ENCODE measurements around the gene SLC32A1. TPM values are rescaled to one million over a fixed set of nuclear protein-coding genes. Genes with fewer than 3 reads are reported as not detected.

SLC32A1 gene, protein sequence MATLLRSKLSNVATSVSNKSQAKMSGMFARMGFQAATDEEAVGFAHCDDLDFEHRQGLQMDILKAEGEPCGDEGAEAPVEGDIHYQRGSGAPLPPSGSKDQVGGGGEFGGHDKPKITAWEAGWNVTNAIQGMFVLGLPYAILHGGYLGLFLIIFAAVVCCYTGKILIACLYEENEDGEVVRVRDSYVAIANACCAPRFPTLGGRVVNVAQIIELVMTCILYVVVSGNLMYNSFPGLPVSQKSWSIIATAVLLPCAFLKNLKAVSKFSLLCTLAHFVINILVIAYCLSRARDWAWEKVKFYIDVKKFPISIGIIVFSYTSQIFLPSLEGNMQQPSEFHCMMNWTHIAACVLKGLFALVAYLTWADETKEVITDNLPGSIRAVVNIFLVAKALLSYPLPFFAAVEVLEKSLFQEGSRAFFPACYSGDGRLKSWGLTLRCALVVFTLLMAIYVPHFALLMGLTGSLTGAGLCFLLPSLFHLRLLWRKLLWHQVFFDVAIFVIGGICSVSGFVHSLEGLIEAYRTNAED
- total RNA-seq = not detected in 3 replicates

DNA sequence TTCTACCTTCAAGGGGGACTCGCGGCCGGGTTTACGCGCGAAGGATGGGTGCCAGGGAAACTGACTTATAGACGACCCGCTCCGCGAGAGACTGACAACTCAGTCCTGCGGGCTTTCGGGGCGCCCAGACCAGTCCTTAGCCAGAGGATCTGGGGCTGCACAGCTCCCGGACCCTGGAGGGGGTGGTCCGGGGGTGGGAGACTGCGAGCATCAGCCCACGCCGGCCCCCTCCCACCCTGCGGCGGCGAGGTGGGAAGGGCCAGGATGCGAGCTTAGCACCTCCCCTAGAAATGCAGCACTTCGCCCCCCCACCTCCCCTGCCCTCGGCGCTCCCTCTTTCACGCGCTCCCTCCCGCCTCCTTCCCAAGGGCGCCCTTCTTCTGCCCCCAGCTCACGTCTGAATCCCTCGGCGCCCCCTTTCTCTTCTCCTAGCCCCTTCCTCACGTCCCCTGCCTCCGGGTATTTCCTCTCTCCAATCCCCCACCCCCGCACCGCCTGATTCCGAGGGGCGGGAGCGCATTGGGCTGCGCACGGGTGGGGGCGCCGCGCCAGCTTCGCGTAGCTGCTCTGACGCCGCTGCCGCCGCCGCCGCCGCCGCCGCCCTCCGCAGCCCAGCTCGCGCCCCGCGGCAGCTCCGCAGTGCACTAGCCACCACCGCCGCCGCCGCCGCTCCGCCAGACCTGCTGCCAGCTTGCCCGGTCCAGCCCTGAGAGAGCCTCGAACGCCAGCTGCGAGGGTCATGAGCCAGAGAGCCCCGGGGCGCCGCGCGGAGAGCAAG, at the start of gene SLC32A1:
SLC32A1 (plus strand) TSS at position 639 of the 778 bp plus-strand sequence. CDS start 239 bp downstream, outside the sequence.
- Mint-ChIP-seq H3K27me3 (ENCODE audit: low read depth) (peaks cover 99% of the 10 kb centered on the region), H3K27ac (no peak within 1 kb of the TSS), H3K4me1 (peaks cover 26% of the 10 kb centered on the region), H3K9me3 (no peaks in the 10 kb centered on the region), H3K4me3 (peak within 1 kb of the TSS; percentile 42), H3K36me3 (no peaks in the 10 kb centered on the region)
- DNase-seq (ENCODE audit: low spot score in 2 of 2, unreplicated experiment in 2 of 2) = peak in 1 of 2 experiments; percentile 39
- TF ChIP-seq, protein P1, sequence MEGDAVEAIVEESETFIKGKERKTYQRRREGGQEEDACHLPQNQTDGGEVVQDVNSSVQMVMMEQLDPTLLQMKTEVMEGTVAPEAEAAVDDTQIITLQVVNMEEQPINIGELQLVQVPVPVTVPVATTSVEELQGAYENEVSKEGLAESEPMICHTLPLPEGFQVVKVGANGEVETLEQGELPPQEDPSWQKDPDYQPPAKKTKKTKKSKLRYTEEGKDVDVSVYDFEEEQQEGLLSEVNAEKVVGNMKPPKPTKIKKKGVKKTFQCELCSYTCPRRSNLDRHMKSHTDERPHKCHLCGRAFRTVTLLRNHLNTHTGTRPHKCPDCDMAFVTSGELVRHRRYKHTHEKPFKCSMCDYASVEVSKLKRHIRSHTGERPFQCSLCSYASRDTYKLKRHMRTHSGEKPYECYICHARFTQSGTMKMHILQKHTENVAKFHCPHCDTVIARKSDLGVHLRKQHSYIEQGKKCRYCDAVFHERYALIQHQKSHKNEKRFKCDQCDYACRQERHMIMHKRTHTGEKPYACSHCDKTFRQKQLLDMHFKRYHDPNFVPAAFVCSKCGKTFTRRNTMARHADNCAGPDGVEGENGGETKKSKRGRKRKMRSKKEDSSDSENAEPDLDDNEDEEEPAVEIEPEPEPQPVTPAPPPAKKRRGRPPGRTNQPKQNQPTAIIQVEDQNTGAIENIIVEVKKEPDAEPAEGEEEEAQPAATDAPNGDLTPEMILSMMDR (IDR thresholded peaks at IDR 0.05; ENCODE audit: unreplicated experiment) = no peak

DNA sequence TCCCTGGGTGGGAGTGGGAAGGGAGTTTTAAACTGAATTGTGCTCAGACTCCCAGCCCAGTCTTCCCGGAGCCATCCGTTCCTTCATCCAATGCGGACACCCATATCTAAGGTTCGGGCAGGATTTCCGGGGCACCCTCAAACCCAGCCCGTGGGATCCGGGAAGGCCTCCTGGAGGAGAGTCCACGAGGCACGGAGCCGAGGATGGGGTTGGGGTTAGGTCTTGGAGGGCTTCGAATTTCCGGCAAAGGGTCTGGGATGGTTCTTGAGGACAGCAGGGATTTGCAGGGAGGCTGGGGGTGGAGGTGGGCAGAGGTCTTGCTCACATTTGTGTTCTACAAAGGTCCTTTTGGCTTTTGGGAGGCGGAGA, 49.5 kb upstream of the SLC32A1 start:
- Mint-ChIP-seq H3K4me1 (peaks cover 7% of the 10 kb centered on the region), H3K9me3 (no peaks in the 10 kb centered on the region), H3K27ac (no peak overlapping the region), H3K4me3 (peak overlapping the region; percentile 69), H3K36me3 (no peaks in the 10 kb centered on the region), H3K27me3 (ENCODE audit: low read depth) (peaks cover 87% of the 10 kb centered on the region)
- no peak for DNase-seq (ENCODE audit: low spot score in 2 of 2, unreplicated experiment in 2 of 2)
- TF ChIP-seq, protein P1 (IDR thresholded peaks at IDR 0.05; ENCODE audit: unreplicated experiment) = no peak

DNA sequence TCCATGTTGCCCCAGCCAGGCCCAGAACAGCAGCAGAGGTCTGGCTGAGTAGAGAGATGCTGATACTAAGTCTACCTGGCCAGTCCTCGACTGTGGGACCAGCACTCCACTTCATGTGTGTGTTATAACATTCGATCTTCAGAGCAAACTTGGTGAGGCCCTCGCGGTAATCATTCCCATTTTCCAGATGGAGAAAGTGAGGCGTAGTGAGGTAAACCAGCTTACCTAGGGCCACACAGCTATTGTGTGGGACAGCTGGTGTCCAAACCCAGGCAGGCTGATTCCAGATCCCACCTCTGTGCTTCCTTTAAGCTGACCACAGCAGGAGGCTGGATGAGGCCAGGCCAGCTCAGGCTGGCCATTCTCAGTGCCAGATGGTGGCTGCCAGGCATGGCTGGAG, 47.7 kb upstream of the SLC32A1 start:
- peaks cover 76% of the 10 kb centered on the region for H3K27me3 Mint-ChIP-seq (ENCODE audit: low read depth)
- no peak overlapping the region for H3K27ac Mint-ChIP-seq
- DNase-seq (ENCODE audit: low spot score in 2 of 2, unreplicated experiment in 2 of 2) = no peak
- TF ChIP-seq, protein P1 (IDR thresholded peaks at IDR 0.05; ENCODE audit: unreplicated experiment) = no peak
- H3K36me3 Mint-ChIP-seq = no peaks in the 10 kb centered on the region
- H3K4me1 Mint-ChIP-seq = peaks cover 7% of the 10 kb centered on the region
- H3K9me3 Mint-ChIP-seq = no peaks in the 10 kb centered on the region
- no peak overlapping the region for H3K4me3 Mint-ChIP-seq

DNA sequence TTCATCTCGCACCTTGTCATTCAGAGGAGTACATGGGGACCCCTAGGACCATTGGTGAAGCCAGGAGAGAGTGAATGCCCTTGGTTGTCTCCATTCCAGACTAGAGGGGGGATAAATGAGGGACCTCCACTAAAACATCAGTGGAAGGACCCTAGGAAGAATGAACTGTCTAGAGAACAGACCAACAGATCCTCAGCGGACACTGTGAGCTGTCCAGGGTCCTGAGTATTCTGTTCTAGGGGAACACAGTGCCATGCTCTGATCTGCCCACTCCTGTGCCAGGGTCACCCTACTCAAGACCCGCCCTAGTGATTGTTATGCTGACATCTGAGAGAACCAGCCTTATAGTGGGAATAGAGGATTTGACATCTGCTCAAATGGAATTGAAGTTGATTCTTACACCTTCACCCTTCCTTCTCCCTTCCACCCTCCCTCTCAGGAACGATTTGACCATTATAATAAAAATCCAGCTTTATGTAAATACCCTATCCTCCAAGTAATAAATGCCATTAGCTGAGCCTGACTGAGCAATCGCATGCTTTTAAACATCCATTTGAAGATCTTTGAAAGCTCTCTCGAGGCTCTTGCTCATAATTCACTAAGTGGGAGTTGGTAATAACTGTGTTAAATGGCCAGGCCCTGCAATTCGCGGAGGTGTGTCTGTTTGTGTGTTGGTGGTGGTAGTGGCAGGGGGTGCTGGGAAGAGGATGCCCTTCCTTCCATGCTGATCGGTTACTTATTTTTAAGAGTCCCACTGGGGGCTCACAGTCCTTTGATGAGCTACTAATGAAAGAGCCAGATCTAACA, 43.6 kb upstream of the SLC32A1 start:
- no peaks in the 10 kb centered on the region for H3K9me3 Mint-ChIP-seq
- no peaks in the 10 kb centered on the region for H3K4me1 Mint-ChIP-seq
- H3K36me3 Mint-ChIP-seq = no peaks in the 10 kb centered on the region
- DNase-seq (ENCODE audit: low spot score in 2 of 2, unreplicated experiment in 2 of 2) = peak; percentile 54 to 68
- H3K4me3 Mint-ChIP-seq = no peak overlapping the region
- H3K27ac Mint-ChIP-seq = no peak overlapping the region
- peaks cover 60% of the 10 kb centered on the region for H3K27me3 Mint-ChIP-seq (ENCODE audit: low read depth)
- TF ChIP-seq, protein P1 (IDR thresholded peaks at IDR 0.05; ENCODE audit: unreplicated experiment) = no peak

DNA sequence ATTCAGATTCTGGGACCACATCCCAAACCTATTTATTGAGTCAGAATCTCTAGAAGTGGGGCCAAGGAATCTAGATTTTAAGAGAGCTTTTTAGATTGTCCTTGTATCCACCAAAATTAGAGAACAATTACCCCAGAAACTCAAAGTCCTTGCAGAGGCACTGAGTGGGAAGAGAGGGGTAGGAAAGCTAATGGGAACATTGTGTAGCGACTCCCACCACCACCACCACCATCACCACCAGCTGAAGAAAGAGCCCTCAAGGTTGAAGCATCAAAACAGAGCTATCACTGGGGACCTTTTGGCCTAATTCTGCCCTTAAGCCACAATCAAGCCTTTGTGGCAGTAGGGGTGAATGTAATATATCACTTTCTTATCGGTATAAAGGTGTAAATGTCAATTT, 39.0 kb upstream of the SLC32A1 start:
- Mint-ChIP-seq H3K9me3 (no peaks in the 10 kb centered on the region), H3K27ac (no peak overlapping the region), H3K36me3 (no peaks in the 10 kb centered on the region), H3K27me3 (ENCODE audit: low read depth) (peaks cover 50% of the 10 kb centered on the region), H3K4me1 (no peaks in the 10 kb centered on the region), H3K4me3 (no peak overlapping the region)
- no peak for DNase-seq (ENCODE audit: low spot score in 2 of 2, unreplicated experiment in 2 of 2)
- TF ChIP-seq, protein P1 (IDR thresholded peaks at IDR 0.05; ENCODE audit: unreplicated experiment) = no peak
